Measurements from ENCODE around the gene AGXT2. TPM values are rescaled to one million over a fixed set of nuclear protein-coding genes. Genes with fewer than 3 reads are reported as not detected.

AGXT2 gene
- total and polyA plus RNA-seq, 2 donors (not counting 3 experiments of a cell fraction or from before 2014, with no cell fraction given) = not detected

- DNase-seq (ENCODE audit: low read depth, low spot score) = no peak
- TF ChIP-seq FOS (IDR thresholded peaks at IDR 0.05; ENCODE audit: borderline replicate concordance, insufficient read depth, low read length) (no peak), EZH2 (IDR thresholded peaks at IDR 0.05; ENCODE audit: borderline replicate concordance, low read depth, low read length, severe bottlenecking) (no peak)
Observed at GRCh38 chr5:34970552-34970951, 77.2 kb downstream of the AGXT2 start.

GRCh38 chr5:34968258-34968657 is 79.5 kb downstream of the AGXT2 start:
- H3K9me3 ChIP-seq (replicated peaks; ENCODE audit: control insufficient read depth, insufficient read depth, low read length) = no peaks in the 10 kb centered on the region
- H2AFZ ChIP-seq (ENCODE audit: low read depth, low read length) = no peak overlapping the region
- H3K27me3 ChIP-seq (ENCODE audit: control insufficient read depth in 2 of 2, insufficient read depth in 2 of 2, low read length in 2 of 2) = no peaks in the 10 kb centered on the region
- ChIA-PET CTCF (interaction anchor here (1.4 kb wide), 1 partner anchor 35 kb away, joined by 4 read pairs; no protein-coding TSS in a partner anchor), POLR2A (no interaction called here)
- DNase-seq (ENCODE audit: low read depth, low spot score) (no peak), FAIRE-seq (no peak)
- no peak overlapping the region for H3K27ac ChIP-seq (ENCODE audit: insufficient read depth, low read depth, low read length)
- dilution Hi-C loops (cut with MboI; ENCODE audit: extremely low pct_ligation_motif_present, low sequenced_read_pairs) = no loop called here
- no peaks in the 10 kb centered on the region for H3K36me3 ChIP-seq (ENCODE audit: control insufficient read depth in 2 of 2, extremely low read depth in 1 of 2, insufficient read depth in 2 of 2, low read length in 2 of 2)
- no peaks in the 10 kb centered on the region for H4K20me1 ChIP-seq (replicated peaks; ENCODE audit: control insufficient read depth, extremely low read depth, insufficient read depth, low read length)
- H3K79me2 ChIP-seq (ENCODE audit: control insufficient read depth, insufficient read depth, low read length) = no peaks in the 10 kb centered on the region
- no peak overlapping the region for H3K4me2 ChIP-seq (ENCODE audit: insufficient read depth, low read length)
- no peak for TF ChIP-seq MYC (IDR thresholded peaks at IDR 0.05; ENCODE audit: low read depth, low read length)
- TF ChIP-seq JUN (IDR thresholded peaks at IDR 0.05; ENCODE audit: borderline replicate concordance, insufficient read depth, insufficient read length, low read depth) = no peak
- TF ChIP-seq EZH2 (IDR thresholded peaks at IDR 0.05; ENCODE audit: borderline replicate concordance, low read depth, low read length, severe bottlenecking) = no peak
- no peak for TF ChIP-seq POLR2A (IDR thresholded peaks at IDR 0.05; ENCODE audit: low read depth, low read length)
- H3K4me3 ChIP-seq (replicated peaks in 1 of 3; ENCODE audit: insufficient read depth in 1 of 3, low read depth in 1 of 3, low read length in 3 of 3) = no peak overlapping the region
- BruUV-seq (replicated peaks) = no TSS peak
- intact Hi-C loops (cut with micrococcal nuclease) = no loop called here
- no peaks in the 10 kb centered on the region for H3K4me1 ChIP-seq (ENCODE audit: control insufficient read depth, extremely low read depth, insufficient read depth, low read length)
- no peak overlapping the region for H3K9ac ChIP-seq (replicated peaks; ENCODE audit: extremely low read depth, insufficient read depth, low read length)
- no peaks in the 10 kb centered on the region for H3K9me1 ChIP-seq (replicated peaks; ENCODE audit: control insufficient read depth, extremely low read depth, insufficient read depth, low read length)

More at GRCh38 chr5:34970552-34970951, 77.2 kb downstream of the AGXT2 start:
- Histone ChIP-seq H2AFZ (ENCODE audit: low read depth, low read length) (no peak overlapping the region), H3K4me3 (replicated peaks in 1 of 3; ENCODE audit: insufficient read depth in 1 of 3, low read depth in 1 of 3, low read length in 3 of 3) (no peak overlapping the region), H3K27me3 (ENCODE audit: control insufficient read depth in 2 of 2, insufficient read depth in 2 of 2, low read length in 2 of 2) (no peaks in the 10 kb centered on the region), H3K4me1 (ENCODE audit: control insufficient read depth, extremely low read depth, insufficient read depth, low read length) (no peaks in the 10 kb centered on the region), H3K9ac (replicated peaks; ENCODE audit: extremely low read depth, insufficient read depth, low read length) (no peak overlapping the region), H3K9me1 (replicated peaks; ENCODE audit: control insufficient read depth, extremely low read depth, insufficient read depth, low read length) (no peaks in the 10 kb centered on the region), H3K79me2 (ENCODE audit: control insufficient read depth, insufficient read depth, low read length) (no peaks in the 10 kb centered on the region), H3K9me3 (replicated peaks; ENCODE audit: control insufficient read depth, insufficient read depth, low read length) (no peaks in the 10 kb centered on the region), H3K36me3 (ENCODE audit: control insufficient read depth in 2 of 2, extremely low read depth in 1 of 2, insufficient read depth in 2 of 2, low read length in 2 of 2) (no peaks in the 10 kb centered on the region), H4K20me1 (replicated peaks; ENCODE audit: control insufficient read depth, extremely low read depth, insufficient read depth, low read length) (no peaks in the 10 kb centered on the region), H3K27ac (ENCODE audit: insufficient read depth, low read depth, low read length) (no peak overlapping the region), H3K4me2 (ENCODE audit: insufficient read depth, low read length) (no peak overlapping the region)
- intact Hi-C loops (cut with micrococcal nuclease) = no loop called here
- no TSS peak for BruUV-seq (replicated peaks)
- ChIA-PET CTCF (no interaction called here), POLR2A (no interaction called here)
- dilution Hi-C loops (cut with MboI; ENCODE audit: extremely low pct_ligation_motif_present, low sequenced_read_pairs) = no loop called here
- no peak for FAIRE-seq

Measured in endothelial cell of umbilical vein (primary cell).